Measurements from ENCODE around the gene CLK2. TPM values are rescaled to one million over a fixed set of nuclear protein-coding genes. Genes with fewer than 3 reads are reported as not detected.

The CLK2 gene
- total RNA-seq, 1 experiment from 2014 or later = 43.9 TPM

GRCh38 chr1:155255243-155256007, 17.9 kb downstream of the CLK2 start, which contains the start of gene ENTREP3:
TSS of gene ENTREP3 (minus strand) at chr1:155255483. CDS start at chr1:155254877, 606 bp downstream.
- H3F3A ChIP-seq (ENCODE audit: insufficient read depth, low read depth) = peaks cover 23% of the 10 kb centered on the region; the same call in 1 of the 2 replicates
- no TSS peak for BruUV-seq (replicated peaks)
- H2AFZ ChIP-seq = peak within 1 kb of the TSS; percentile 91

GRCh38 chr1:155254714-155255242, 18.5 kb downstream of the CLK2 start:
- H3K36me3 ChIP-seq (ENCODE audit: low read depth) = peaks cover 5% of the 10 kb centered on the region; the same call in 1 of the 2 replicates
- no peak for DNase-seq
- peaks cover 26% of the 10 kb centered on the region; the same call in 1 of the 2 replicates for H3F3A ChIP-seq (ENCODE audit: insufficient read depth, low read depth)
- H2AFZ ChIP-seq = peak overlapping the region; percentile 91
- intact Hi-C loops (cut with micrococcal nuclease; ENCODE audit: unreplicated experiment) = loop anchor here (10.0 kb wide), 1 partner anchor 250 kb away; no protein-coding TSS in a partner anchor
- ChIA-PET POLR2A (ENCODE audit: unreplicated experiment) (interaction anchor here (0.6 kb wide), 1 partner anchor 614 kb away, joined by 6 read pairs; no protein-coding TSS in a partner anchor), CTCF (interaction anchor here (0.6 to 0.7 kb wide), 2 partner anchors 63 to 928 kb away, joined by 3 to 5 read pairs; no protein-coding TSS in a partner anchor)
- no peaks in the 10 kb centered on the region for H3K27me3 ChIP-seq (ENCODE audit: insufficient read depth, low read depth)
- no peaks in the 10 kb centered on the region for H4K20me1 ChIP-seq (ENCODE audit: insufficient read depth)
- H3K4me2 ChIP-seq = peak overlapping the region; percentile 97
- H3K9me2 ChIP-seq (ENCODE audit: insufficient read depth) = no peaks in the 10 kb centered on the region
- H3K4me3 ChIP-seq = peak overlapping the region; percentile 81
- BruUV-seq (replicated peaks) = TSS peak; percentile 26
- no peak overlapping the region for H3K27ac ChIP-seq
- peaks cover 13% of the 10 kb centered on the region for H3K4me1 ChIP-seq (replicated peaks; ENCODE audit: insufficient read depth)
- H3K79me2 ChIP-seq (ENCODE audit: low read depth) = peaks cover 14% of the 10 kb centered on the region
- TF ChIP-seq EZH2 (IDR thresholded peaks at IDR 0.05; ENCODE audit: low read depth) = no peak
- H3K9me3 ChIP-seq (ENCODE audit: insufficient read depth, low read depth) = no peaks in the 10 kb centered on the region

More at GRCh38 chr1:155255243-155256007, 17.9 kb downstream of the CLK2 start, which contains the start of gene ENTREP3:
- no peak for TF ChIP-seq CTCF (conservative IDR thresholded peaks at IDR 0.05)
- H3K9me3 ChIP-seq (ENCODE audit: insufficient read depth, low read depth) = no peaks in the 10 kb centered on the region
- peaks cover 5% of the 10 kb centered on the region; the same call in 1 of the 2 replicates for H3K36me3 ChIP-seq (ENCODE audit: low read depth)
- peaks cover 15% of the 10 kb centered on the region for H3K4me1 ChIP-seq (replicated peaks; ENCODE audit: insufficient read depth)
- peak within 1 kb of the TSS; percentile 97 for H3K4me2 ChIP-seq
- peak; percentile 52 to 76 for DNase-seq
- H3K9me2 ChIP-seq (ENCODE audit: insufficient read depth) = no peaks in the 10 kb centered on the region
- H4K20me1 ChIP-seq (ENCODE audit: insufficient read depth) = no peaks in the 10 kb centered on the region
- POLR2A ChIA-PET (ENCODE audit: unreplicated experiment) = interaction anchor here (0.6 kb wide), 1 partner anchor 613 kb away, joined by 6 read pairs; no protein-coding TSS in a partner anchor
- peaks cover 18% of the 10 kb centered on the region for H3K79me2 ChIP-seq (ENCODE audit: low read depth)
- intact Hi-C loops (cut with micrococcal nuclease; ENCODE audit: unreplicated experiment) = loop anchor here (10.0 kb wide), 1 partner anchor 249 kb away; no protein-coding TSS in a partner anchor
- H3K27ac ChIP-seq = no peak within 1 kb of the TSS
- H3K27me3 ChIP-seq (ENCODE audit: insufficient read depth, low read depth) = no peaks in the 10 kb centered on the region
- peak within 1 kb of the TSS; percentile 81 for H3K4me3 ChIP-seq
- CTCF ChIA-PET = interaction anchor here (0.6 to 0.7 kb wide), 2 partner anchors 62 to 929 kb away, joined by 3 to 5 read pairs; no protein-coding TSS in a partner anchor

- Histone ChIP-seq H2AFZ (no peak overlapping the region; the same call in 1 of the 2 replicates), H3F3A (ENCODE audit: insufficient read depth, low read depth) (peaks cover 28% of the 10 kb centered on the region), H3K4me1 (replicated peaks; ENCODE audit: insufficient read depth) (peaks cover 13% of the 10 kb centered on the region), H3K9me2 (ENCODE audit: insufficient read depth) (no peaks in the 10 kb centered on the region), H3K27ac (no peak overlapping the region), H4K20me1 (ENCODE audit: insufficient read depth) (no peaks in the 10 kb centered on the region), H3K27me3 (ENCODE audit: insufficient read depth, low read depth) (no peaks in the 10 kb centered on the region), H3K9me3 (ENCODE audit: insufficient read depth, low read depth) (no peaks in the 10 kb centered on the region), H3K79me2 (ENCODE audit: low read depth) (peaks cover 11% of the 10 kb centered on the region), H3K4me3 (peak overlapping the region; percentile 81), H3K36me3 (ENCODE audit: low read depth) (0 out of 2 replicates have a peak, but pooled peaks cover 5% of the 10 kb centered on the region), H3K4me2 (peak overlapping the region; percentile 97)
- TF ChIP-seq CTCF (conservative IDR thresholded peaks at IDR 0.05) (no peak), EZH2 (IDR thresholded peaks at IDR 0.05; ENCODE audit: low read depth) (no peak)
- BruUV-seq (replicated peaks) = no TSS peak
- POLR2A ChIA-PET (ENCODE audit: unreplicated experiment) = no interaction called here
- DNase-seq = no peak
- intact Hi-C loops (cut with micrococcal nuclease; ENCODE audit: unreplicated experiment) = loop anchor here (10.0 kb wide), 1 partner anchor 251 kb away; no protein-coding TSS in a partner anchor
- CTCF ChIA-PET = interaction anchor here (0.7 kb wide), 1 partner anchor 63 kb away, joined by 5 read pairs; no protein-coding TSS in a partner anchor
These were observed 19.0 kb downstream of the CLK2 start for GRCh38 chr1:155254228-155254713.
